ENCODE results near the gene STK11.

- TF ChIP-seq POLR2A (IDR thresholded peaks at IDR 0.05) (no peak), CTCF (IDR thresholded peaks at IDR 0.05) (no peak)
Measured at GRCh38 chr19:1235625-1236538, 30.3 kb downstream of the STK11 start.

Measured in body of pancreas (tissue), 4 donors.